NCI-H345 treated with DMSO at 0.1 percent for 48 hours (cell line): ENCODE data around the gene AFAP1L2.
"Not testable (repeated sequence)": the region's sequence is repeated elsewhere in the genome, so short reads cannot be mapped to it uniquely, and the experiment has no call there.

Experiments
- DNase-seq: peaks from one replicate; lab custom pipeline; 2025; ENCODE audit not compliant: unreplicated experiment; lab: John Stamatoyannopoulos, UW

Gene AFAP1L2

GRCh38 chr10:114364726-114365125, 39.6 kb downstream of the AFAP1L2 start:
- DNase-seq, result no peak

GRCh38 chr10:114363745-114364454, 40.4 kb downstream of the AFAP1L2 start:
- DNase-seq, result no peak

- DNase-seq, result no peak
These were observed 41.4 kb downstream of the AFAP1L2 start for GRCh38 chr10:114362826-114363355.

- DNase-seq, result no peak
These were observed 44.4 kb downstream of the AFAP1L2 start for GRCh38 chr10:114359953-114360345.

- DNase-seq, result no peak
These were observed 45.0 kb downstream of the AFAP1L2 start for GRCh38 chr10:114359041-114359952.

GRCh38 chr10:114357515-114357996, 46.7 kb downstream of the AFAP1L2 start:
- no peak for DNase-seq

GRCh38 chr10:114356751-114357514, 47.4 kb downstream of the AFAP1L2 start:
- no peak for DNase-seq

GRCh38 chr10:114356126-114356525, 48.2 kb downstream of the AFAP1L2 start:
- DNase-seq, result no peak

- no peak for DNase-seq
These were observed 50.9 kb downstream of the AFAP1L2 start for GRCh38 chr10:114353383-114353782.

GRCh38 chr10:114352653-114353298, 51.5 kb downstream of the AFAP1L2 start:
- no peak for DNase-seq

GRCh38 chr10:114350751-114351150, 53.6 kb downstream of the AFAP1L2 start:
- no peak for DNase-seq

GRCh38 chr10:114349522-114350215, 54.6 kb downstream of the AFAP1L2 start:
- no peak for DNase-seq

- not testable (repeated sequence) for DNase-seq
These were observed 55.2 kb downstream of the AFAP1L2 start for GRCh38 chr10:114349071-114349470.

GRCh38 chr10:114347791-114348190, 56.5 kb downstream of the AFAP1L2 start:
- DNase-seq, result no peak

GRCh38 chr10:114347241-114347640, 57.1 kb downstream of the AFAP1L2 start:
- DNase-seq, result no peak

- no peak for DNase-seq
These were observed 57.9 kb downstream of the AFAP1L2 start for GRCh38 chr10:114346176-114347031.

- DNase-seq, result no peak
These were observed 58.6 kb downstream of the AFAP1L2 start for GRCh38 chr10:114345701-114346100.

GRCh38 chr10:114343623-114344505, 60.4 kb downstream of the AFAP1L2 start:
- DNase-seq, result peak; percentile 58
